NOMO-1 treated with DMSO at 0.1 percent for 48 hours (cell line): ENCODE results near the gene ALKBH8.
"Not testable (repeated sequence)": the region's sequence is repeated elsewhere in the genome, so short reads cannot be mapped to it uniquely, and the experiment has no call there.

Source experiments
- DNase-seq: peaks from one replicate; lab custom pipeline; 2025; ENCODE audit not compliant: unreplicated experiment; lab: John Stamatoyannopoulos, UW

ALKBH8 gene

GRCh38 chr11:107577346-107577711 lies 11.8 kb upstream of the ALKBH8 start:
- DNase-seq = no peak

- DNase-seq = peak; percentile 45
Observed at GRCh38 chr11:107576497-107577345, 11.2 kb upstream of the ALKBH8 start.

DNA sequence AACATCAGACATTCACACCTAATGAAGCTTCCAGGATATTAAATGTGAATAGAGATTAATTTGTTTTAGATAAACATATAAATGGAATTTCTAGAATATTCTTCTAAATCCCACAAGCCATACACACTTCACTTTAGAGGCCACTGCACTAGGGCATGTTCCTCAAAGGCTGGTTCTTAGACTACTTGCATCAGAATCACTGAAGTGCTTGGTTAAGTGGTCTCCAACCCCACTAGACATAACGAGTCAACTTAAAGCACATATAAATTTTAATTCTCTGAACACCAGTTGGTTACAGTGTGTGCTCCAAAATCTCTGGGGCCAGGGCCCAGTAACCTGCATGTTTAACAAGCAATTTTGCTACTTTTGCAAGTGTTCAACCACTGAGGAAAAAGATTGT lies 7.9 kb upstream of the ALKBH8 start:
- DNase-seq = no peak

- no peak for DNase-seq
Observed at GRCh38 chr11:107570015-107570414, 4.5 kb upstream of the ALKBH8 start.

- no peak for DNase-seq
Observed at GRCh38 chr11:107567739-107568335, 2.3 kb upstream of the ALKBH8 start.

DNA sequence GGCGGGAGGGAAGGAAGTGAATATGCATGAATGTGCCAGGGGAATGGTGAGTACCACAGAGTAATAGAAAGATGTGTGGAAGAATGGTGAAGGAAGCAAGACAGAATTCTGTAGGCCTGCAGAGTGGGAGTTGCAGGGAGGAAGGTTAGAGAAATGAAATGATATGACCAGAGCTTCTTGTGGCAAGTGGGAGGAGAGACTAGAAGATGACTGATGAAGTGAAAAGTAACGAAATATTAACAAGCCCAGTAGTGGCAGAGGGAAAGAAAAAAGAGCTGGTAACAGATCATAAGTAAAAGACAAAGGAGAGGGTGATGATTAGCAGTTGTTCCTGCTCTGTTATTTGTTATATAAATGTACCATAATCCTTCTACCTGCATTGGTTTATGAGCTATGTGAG lies 1.0 kb upstream of the ALKBH8 start:
- DNase-seq = no peak

DNA sequence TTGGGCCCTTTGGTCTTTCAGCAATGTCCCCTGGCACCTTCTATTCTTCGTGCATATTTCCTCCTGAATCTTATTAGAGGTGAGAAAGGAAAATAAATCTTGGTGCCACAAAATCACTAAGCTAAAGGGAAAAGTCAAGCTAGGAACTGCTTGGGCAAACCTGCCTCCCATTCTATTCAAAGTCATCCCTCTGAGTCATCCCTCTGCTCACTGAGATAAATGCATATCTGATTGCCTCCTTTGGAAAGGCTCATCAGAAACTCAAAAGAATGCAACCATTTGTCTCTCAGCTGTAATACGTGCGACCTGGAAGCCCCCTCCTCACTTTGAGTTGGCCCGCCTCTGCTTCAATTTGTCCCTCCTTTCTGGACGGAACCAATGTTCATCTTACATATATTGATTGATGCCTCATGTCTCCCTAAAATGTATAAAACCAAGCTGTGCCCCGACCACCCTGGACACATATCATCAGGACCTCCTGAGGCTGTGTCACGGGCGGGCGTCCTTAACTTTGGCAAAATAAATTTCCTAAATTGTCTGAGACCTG lies 493 bp upstream of the ALKBH8 start:
- not testable (repeated sequence) for DNase-seq

- no peak for DNase-seq
Observed at GRCh38 chr11:107564877-107565218, 687 bp downstream of the ALKBH8 start.

DNA sequence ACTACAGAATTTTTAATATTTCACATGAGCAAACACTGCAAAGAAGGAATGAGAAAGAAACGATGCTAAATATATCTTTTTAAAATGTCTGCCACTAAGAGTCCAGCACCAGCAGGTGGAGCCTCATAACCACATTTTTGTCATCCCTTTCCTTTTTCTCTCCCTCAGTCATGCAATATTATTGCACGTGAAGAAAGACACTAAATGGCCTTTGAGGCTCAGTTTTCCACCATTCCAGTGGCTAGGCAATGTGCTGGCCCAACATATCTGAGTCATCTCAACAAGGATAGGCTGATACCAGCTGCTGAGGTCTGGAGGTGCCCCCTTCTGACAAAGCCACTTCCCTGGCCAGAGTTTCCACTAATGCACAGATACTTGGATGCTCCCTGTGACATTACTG lies 1.8 kb downstream of the ALKBH8 start:
- peak; percentile 75 for DNase-seq

DNA sequence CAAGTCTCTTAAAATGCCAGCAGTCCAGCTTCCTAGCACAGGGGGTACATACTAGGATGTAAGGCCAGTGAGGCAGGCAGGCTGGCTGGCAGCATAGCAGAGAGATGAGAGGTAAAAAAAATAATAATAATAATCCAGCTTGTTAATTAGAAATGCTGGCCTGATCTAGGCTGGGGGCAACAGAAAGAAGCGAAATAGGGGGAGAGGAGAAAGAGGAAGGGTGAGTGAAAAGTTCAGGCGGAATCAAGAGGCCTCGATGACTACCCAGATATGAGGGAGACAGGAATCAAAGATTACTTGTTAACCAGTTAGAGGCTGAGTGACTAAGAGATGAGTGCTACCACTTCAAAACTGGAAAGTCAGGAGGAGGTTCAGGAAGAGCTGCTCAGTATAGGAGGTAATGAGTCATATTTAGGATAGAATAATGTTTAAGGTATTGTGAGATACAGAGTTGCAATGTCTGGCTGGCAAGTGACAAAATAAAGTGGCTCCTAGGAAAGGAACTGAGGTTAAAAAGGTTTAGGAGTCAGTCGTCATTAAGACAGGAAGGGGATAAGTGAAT lies 2.8 kb downstream of the ALKBH8 start:
- DNase-seq = no peak

GRCh38 chr11:107561688-107562087 lies 3.8 kb downstream of the ALKBH8 start:
- DNase-seq = no peak

DNA sequence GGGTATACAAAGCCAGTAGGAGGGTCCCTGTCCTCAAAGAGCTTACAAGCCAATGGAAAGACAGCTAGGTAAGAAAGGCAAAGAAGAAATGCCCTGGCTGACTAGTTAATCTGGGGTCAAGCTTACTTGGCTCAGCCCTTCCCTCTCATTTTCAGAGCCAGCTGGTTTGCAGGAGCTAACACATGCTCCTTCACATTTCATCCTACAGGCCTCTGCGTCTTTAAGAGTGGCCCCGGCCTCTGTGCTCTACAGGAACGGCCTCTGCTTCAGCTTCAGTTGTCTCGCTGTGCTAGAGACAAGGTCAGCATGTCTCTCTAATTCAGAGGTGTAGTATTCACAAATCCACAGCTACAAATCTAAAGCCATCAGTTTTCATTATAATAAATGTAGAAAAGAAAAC lies 15.2 kb downstream of the ALKBH8 start:
- DNase-seq = no peak

DNA sequence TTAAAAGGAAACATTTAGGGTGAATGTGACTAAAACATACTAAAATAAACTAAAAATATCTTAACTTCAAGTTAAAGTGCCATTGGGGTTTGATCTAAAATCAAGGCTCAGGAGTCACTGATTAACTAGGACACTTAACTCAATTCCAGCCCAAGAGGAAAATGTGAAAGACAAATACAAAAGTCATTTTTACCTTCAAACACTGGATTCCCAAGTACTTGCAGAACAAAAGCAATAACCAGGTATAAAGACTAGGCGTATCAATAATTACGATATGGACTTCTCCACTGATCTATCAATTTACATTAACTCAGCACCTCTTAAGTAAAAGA lies 15.6 kb downstream of the ALKBH8 start:
- no peak for DNase-seq

DNA sequence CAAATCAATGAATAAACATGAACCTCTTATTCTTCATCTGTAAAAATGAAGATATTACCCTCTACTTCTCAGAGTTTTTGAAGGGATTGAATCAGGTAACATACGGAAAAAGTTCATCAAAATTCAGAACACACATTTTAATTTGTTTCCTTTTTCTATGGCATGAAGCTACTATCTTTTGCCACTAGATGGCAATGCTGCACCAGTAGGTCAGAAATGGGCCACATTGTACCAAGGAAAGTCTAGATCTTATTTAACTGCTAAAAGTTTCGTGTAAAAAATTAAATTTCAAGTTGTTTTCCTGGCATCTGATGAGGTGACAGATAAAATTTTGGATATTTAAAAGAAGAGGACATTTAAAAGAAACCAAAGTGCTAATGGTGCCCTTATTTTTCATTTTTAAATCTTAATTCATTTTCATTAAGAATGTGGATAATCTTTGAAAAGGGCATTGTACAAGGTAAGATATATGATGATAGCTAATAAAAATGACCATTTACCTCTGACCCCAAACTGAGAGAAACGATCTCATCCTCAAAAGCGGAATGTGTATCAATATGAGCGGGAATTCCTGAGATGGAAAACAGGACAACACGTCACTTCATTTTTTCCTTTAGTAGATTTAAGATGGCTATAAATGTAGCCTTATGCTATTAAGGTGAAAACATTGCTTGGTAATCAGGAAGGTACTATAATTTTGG lies 16.1 kb downstream of the ALKBH8 start:
- DNase-seq = peak; percentile 38

GRCh38 chr11:107547961-107548360 lies 17.6 kb downstream of the ALKBH8 start:
- no peak for DNase-seq

DNA sequence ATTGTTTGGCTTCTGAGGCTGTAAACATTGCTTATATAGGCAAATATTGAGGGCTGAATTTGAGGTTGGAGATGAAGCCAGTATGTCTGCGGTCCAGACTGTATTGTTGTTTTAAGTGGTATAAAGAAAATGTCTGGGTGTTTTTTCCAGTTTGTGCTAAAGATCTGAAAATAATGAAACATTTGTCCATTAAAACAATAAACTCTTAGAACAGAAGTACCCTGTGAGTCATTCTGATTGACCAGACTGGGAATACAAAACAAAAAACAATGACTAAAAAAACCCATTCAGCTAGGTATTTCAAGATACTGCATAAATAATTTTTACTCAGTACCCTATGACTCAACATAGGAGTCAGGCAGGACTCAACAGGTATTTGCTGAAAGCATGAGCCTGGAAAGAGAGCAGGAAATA lies 20.4 kb downstream of the ALKBH8 start:
- DNase-seq = no peak

DNA sequence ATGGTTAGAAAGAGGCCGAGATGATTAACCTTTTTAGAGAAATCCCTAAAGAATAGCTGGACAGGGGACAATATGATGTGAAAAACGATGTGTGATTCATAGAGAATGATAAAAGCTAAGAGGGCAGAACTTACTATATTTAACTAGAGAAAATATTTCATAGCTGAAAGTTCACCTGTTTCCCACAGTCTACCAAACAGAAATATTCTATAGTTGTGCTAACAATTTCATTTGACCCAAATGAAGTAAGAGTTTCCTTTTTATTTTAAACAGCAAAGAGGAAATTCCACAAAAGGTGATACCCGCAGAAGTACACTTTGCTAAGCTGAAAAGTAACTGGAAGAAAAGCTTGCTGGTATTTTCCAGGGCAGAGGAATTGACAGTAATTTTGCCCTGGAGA lies 26.7 kb downstream of the ALKBH8 start:
- no peak for DNase-seq

DNA sequence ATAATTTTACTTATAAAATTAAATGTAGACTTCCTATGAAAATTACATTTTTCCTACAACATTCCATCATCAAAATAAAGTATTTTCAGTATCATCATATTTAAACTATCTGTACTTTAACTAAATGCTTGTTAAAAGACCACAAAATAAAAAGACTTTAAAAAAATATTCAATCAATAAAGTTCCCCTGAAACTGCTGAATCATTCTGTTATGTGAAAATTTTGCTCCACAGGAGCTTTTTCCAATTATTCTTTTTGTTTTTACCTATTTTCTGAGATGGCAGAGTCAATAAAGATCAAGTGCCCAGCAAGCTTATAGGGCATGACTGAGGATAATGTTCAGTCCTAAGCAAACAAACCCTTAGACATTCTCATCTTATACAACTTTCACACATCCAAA lies 27.3 kb downstream of the ALKBH8 start:
- no peak for DNase-seq

- DNase-seq = not testable (repeated sequence)
Observed at GRCh38 chr11:107537155-107537554, 28.4 kb downstream of the ALKBH8 start.

DNA sequence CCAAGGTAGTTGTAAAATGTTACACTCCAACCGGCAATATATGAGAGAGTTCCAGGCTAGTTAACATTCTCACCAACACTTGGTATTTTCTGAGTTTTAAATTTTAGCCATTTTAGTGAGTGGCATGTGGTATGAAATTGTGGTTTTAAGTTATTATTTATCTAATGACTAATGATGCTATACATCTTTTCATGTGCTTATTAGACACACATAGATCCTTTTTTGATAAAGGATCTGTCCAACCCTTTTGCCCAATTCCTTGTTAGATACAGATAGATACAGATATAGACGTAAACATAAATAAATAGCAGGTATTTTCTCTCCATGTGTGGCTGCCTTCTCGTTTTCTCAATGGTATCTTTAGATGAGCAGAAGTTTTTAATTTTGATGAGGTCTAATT lies 39.3 kb downstream of the ALKBH8 start:
- no peak for DNase-seq

DNA sequence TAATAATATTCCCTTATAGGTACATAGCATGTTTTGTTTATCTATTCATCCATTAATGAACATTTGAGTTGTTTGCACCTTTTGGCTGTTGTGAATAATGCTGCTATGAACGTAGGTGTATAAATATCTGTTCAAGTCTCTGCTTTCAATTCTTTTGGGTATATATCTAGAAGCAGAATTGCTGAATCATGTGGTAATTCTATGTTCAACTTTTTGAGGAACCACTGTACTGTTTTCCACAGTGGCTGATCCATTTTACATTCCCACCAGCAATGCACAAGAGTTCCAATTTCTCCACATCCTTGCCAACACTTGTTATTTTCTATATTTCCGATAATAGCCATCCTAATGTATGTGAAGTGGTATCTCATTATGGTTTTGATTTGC lies 56.7 kb downstream of the ALKBH8 start:
- no peak for DNase-seq
